ENCODE data around the gene GUCY2F. TPM values are rescaled to one million over a fixed set of nuclear protein-coding genes. Genes with fewer than 3 reads are reported as not detected.

Gene GUCY2F
- not detected for total RNA-seq

- WGBS, 2 donors, result 59 to 67% methylated on average over 4 of the region's 4 CpGs
- no peaks in the 10 kb centered on the region for H3K27me3 ChIP-seq
Measured at GRCh38 chrX:109481986-109482385, at the start of gene GUCY2F. GUCY2F (minus strand) TSS chrX:109482086; CDS start chrX:109475936, 6,150 bp downstream.

GRCh38 chrX:109519001-109519400 is 37.1 kb upstream of the GUCY2F start:
- 88 to 91% methylated on average over 1 of the region's 1 CpG for WGBS, 2 donors
- Histone ChIP-seq H3K4me3 (replicated peaks in 1 of 3) (no peak overlapping the region), H3K27ac (no peak overlapping the region), H3K36me3 (no peaks in the 10 kb centered on the region), H3K4me1 (no peaks in the 10 kb centered on the region), H3K27me3 (no peaks in the 10 kb centered on the region), H3K9me3 (no peaks in the 10 kb centered on the region)
- intact Hi-C loops (cut with DNase I), result no loop called here
- TF ChIP-seq POLR2A (IDR thresholded peaks at IDR 0.05) (no peak), CTCF (IDR thresholded peaks at IDR 0.05) (no peak)
- DNase-seq, result no peak

More at GRCh38 chrX:109481986-109482385, at the start of gene GUCY2F:
- Histone ChIP-seq H3K27ac (no peak within 1 kb of the TSS), H3K36me3 (no peaks in the 10 kb centered on the region), H3K9me3 (no peaks in the 10 kb centered on the region), H3K4me3 (replicated peaks in 1 of 3) (no peak within 1 kb of the TSS), H3K4me1 (no peaks in the 10 kb centered on the region)
- DNase-seq, result no peak
- intact Hi-C loops (cut with DNase I), result loop anchor here (10.0 kb wide), 1 partner anchor 153 kb away; no protein-coding TSS in a partner anchor
- TF ChIP-seq CTCF (IDR thresholded peaks at IDR 0.05) (no peak), POLR2A (IDR thresholded peaks at IDR 0.05) (no peak)

- no peaks in the 10 kb centered on the region for H3K4me1 ChIP-seq
- TF ChIP-seq CTCF (IDR thresholded peaks at IDR 0.05), result no peak
- no peak for TF ChIP-seq POLR2A (IDR thresholded peaks at IDR 0.05)
- intact Hi-C loops (cut with DNase I), result no loop called here
- no peak overlapping the region for H3K4me3 ChIP-seq (replicated peaks in 1 of 3)
- H3K36me3 ChIP-seq, result no peaks in the 10 kb centered on the region
- 64 to 72% methylated on average over 1 of the region's 1 CpG for WGBS, 2 donors
- no peak overlapping the region for H3K27ac ChIP-seq
- DNase-seq, result no peak
- H3K27me3 ChIP-seq, result no peaks in the 10 kb centered on the region
- no peaks in the 10 kb centered on the region for H3K9me3 ChIP-seq
Measured at GRCh38 chrX:109511113-109511512, 29.2 kb upstream of the GUCY2F start.

GRCh38 chrX:109508915-109509314 is 27.0 kb upstream of the GUCY2F start:
- no peak for TF ChIP-seq POLR2A (IDR thresholded peaks at IDR 0.05)
- TF ChIP-seq CTCF (IDR thresholded peaks at IDR 0.05), result no peak
- Histone ChIP-seq H3K27ac (no peak overlapping the region), H3K36me3 (no peaks in the 10 kb centered on the region), H3K9me3 (no peaks in the 10 kb centered on the region), H3K4me3 (replicated peaks in 1 of 3) (no peak overlapping the region), H3K4me1 (no peaks in the 10 kb centered on the region), H3K27me3 (no peaks in the 10 kb centered on the region)
- intact Hi-C loops (cut with DNase I), result no loop called here
- no peak for DNase-seq

GRCh38 chrX:109501176-109501575 is 19.3 kb upstream of the GUCY2F start:
- WGBS, 2 donors, result 67 to 76% methylated on average over 3 of the region's 3 CpGs
- Histone ChIP-seq H3K27me3 (no peaks in the 10 kb centered on the region), H3K9me3 (no peaks in the 10 kb centered on the region), H3K4me1 (no peaks in the 10 kb centered on the region), H3K4me3 (replicated peaks in 1 of 3) (no peak overlapping the region), H3K27ac (no peak overlapping the region), H3K36me3 (no peaks in the 10 kb centered on the region)
- DNase-seq, result no peak
- TF ChIP-seq POLR2A (IDR thresholded peaks at IDR 0.05) (no peak), CTCF (IDR thresholded peaks at IDR 0.05) (no peak)
- intact Hi-C loops (cut with DNase I), result no loop called here
